NCI-H2029 treated with DMSO at 0.1 percent for 48 hours (cell line): ENCODE measurements around the gene TIAL1.
"Not testable (repeated sequence)": the region's sequence is repeated elsewhere in the genome, so short reads cannot be mapped to it uniquely, and the experiment has no call there.

Experiments used
- DNase-seq: peaks from one replicate; lab custom pipeline; 2025; lab: John Stamatoyannopoulos, UW

The TIAL1 gene

DNA sequence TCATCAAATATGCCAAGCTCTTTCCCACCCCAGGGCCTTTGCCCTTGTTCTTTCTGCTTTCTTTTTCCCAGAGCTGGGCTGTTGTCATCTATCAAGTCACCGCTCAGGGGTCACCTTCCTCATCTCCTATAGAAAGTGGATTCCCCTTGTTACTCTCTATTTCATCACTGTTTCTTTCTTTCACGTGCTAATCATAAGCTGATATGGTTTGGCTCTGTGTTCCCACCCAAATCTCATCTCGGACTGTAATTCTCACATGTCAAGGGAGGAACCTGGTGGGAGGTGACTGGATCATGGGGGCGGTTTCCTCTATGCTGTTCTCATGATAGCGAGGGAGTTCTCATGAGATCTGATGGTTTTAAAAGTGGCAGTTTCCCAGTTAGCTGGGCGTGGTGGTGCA lies 17.0 kb upstream of the TIAL1 start:
- no peak for DNase-seq

DNA sequence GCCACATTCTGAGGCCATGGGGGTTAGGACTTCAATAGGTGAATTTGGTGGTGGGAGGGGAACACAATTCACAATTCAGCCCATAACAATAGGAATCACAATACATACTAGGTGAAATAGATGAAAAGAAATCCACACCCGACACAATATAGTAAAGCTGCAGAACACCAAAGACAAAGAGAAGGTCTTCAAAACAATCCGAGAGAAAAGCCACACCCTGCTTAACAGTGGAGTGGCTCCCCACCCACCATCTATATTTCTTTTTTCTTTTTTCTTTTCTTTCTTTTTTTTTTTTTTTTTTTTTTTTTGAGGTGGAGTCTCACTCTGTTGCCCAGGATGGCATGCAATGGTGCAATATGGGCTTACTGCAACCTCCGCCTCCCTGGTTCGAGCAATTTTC lies 14.7 kb upstream of the TIAL1 start:
- no peak for DNase-seq

DNA sequence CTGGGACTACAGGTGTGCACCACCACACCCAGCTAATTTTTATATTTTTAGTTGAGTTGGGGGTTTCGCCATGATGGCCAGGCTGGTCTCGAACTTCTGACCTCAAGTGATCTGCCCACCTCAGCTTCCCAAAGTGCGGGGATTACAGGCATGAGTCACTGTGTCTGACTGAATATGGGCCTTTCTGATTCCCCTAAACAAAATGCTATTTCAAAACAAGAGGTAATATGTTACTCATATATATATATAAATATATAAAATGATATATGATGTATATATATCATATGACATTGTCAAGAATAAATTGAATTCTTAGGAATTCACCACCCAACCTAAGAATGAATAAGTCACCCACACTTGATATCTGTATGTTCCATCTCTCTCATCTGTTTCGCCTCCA lies 12.8 kb upstream of the TIAL1 start:
- DNase-seq: no peak

DNA sequence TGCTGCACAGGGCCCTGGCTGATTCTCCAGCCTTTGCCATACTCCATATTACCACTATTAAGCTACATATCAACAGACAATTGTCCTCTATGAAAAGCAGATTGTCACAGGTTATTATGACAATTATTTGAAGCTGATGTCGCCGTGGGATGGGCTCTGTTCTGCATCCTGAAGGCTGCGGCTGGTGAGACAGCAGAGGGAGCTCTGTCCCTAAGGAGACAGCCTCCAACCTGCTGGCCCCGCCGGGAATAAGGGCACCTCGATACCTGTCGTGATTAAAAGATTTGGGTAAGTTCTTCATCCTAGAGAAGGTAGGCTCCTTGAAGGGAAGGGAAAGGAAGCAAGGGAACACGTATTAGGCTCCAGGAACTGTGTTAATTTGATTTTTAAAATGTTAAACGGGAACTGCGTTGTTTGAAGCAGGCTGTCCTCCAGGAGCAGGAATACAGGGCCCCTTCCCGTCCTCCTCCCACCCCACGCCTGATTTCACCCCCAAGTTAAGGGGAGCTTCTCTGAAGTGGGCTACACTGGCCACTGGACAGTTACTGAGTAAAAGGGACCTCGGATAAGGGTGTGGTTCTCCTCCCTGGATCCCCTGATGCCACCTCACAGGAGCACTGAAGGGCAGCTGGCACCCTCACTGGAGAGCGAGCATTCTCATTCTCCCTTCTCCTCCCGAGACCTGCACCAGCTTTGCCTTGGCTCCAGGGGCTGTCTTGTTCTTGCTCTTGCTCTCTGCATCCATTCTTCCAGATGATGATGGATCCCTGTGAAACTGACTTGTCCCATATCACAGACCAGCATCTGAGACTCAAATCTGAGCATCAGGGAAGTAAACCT lies 11.8 kb upstream of the TIAL1 start:
- DNase-seq: no peak

DNA sequence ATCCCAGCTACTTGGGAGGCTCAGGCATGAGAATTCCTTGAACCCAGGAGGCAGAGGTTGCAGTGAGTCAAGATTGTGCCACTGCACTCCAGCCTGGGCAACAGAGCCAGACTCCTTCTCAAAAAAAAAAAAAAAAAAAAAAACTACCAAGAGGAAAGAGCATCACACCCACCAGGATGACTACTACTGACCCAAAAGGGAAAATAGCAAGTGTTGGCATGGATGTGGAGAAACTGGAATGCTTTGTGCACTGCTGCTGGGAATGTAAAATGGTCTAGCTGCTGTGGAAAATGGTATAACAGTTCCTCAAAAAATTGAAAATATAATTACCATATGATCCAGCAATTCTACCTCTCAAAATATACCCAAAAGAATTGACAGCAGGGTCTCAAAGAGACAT lies 7.7 kb upstream of the TIAL1 start:
- DNase-seq: no peak

DNA sequence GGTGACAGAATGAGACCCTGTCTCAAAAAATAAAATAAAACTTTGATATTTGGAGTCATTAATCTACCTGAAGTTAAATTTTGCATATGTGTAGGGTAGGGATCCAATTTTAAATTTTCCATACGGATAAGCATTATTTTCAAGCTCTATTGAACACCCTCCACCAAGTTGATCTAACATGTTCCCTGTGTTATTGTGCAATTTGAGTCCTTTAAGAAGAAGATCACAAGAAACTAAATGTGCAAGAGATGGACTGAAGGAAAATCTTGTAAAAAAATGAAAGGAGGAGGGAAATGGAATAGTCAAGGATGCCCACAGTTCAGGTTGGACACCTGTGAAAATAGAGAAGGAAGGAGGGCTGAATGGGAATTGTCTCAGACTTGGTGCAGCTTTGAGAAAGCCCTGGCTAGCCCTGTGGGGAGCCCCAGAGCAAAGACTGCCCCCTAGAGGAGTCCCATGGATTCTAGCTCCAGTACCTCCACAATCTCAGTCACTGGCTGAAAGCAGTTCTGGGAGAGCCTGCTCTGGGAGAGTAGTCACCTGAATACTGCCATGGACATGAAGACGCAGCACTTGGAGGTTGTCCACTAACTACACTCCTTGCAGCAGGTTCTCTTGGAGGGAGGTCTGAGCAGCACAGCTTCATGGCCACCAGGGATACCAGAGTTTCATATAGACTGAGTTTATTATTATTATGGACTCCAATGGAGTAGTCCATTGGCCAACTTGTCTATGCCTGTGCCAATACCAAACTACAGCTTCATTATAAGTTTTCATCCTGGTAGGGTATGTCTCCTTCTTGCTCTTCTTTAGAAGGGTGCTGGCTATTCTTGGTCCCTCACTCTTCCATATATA lies 5.7 kb upstream of the TIAL1 start:
- DNase-seq: no peak

DNA sequence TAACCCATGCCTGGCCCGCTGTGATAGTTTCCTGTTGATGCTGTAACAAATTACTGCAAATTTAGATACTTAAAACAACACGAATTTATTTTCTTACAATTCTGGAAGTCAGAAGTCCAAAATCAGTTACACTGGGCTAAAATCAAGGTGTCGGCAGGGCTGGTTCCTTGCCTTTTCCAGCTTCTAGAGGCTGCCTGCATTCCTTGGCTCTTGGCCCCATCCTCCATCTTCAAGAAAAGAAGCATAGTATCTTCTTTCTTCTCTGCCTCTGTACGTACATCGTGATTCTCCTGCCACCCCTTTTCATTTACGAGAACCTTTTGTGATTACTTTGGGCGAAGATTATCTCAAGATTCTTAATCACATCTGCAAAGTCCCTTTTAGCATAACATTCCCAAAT lies 1.6 kb upstream of the TIAL1 start:
- no peak for DNase-seq

DNA sequence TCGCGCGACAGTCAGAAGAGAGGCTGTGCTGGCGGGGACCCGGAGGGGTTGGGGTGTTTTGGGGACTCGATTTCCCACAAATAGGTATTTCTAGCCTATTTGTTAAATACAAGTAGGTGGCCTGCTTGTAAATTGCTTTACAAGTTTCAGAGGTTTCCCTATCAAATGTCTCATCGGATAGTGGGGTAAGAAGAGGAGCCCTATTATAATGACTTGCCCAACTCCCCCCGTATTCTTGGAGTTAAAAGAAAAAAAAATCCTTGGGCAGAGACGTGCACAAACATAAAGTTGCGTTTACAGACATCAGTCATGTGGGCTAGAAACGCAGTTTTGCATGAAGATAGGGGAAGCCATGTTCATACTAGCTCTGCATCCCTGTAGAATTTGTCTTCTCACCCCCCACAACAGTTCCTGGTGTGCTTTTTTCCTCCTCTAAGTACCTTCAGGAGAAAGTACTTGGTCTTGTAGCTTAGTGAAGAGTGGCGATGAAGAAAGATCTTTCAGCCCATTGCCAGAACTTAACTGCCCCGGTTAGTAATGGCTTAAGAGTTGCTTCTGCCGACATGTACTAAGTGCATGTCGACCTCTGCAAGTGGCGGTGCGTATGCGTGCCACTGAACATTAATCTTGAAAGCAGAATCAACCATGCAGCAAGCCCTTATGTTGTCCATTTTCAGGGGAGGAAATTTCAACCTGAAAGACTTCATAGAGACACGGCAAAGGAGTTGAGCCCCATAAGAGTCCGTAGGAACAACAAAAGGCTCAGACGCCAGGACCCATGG lies 832 bp upstream of the TIAL1 start:
- no peak for DNase-seq

DNA sequence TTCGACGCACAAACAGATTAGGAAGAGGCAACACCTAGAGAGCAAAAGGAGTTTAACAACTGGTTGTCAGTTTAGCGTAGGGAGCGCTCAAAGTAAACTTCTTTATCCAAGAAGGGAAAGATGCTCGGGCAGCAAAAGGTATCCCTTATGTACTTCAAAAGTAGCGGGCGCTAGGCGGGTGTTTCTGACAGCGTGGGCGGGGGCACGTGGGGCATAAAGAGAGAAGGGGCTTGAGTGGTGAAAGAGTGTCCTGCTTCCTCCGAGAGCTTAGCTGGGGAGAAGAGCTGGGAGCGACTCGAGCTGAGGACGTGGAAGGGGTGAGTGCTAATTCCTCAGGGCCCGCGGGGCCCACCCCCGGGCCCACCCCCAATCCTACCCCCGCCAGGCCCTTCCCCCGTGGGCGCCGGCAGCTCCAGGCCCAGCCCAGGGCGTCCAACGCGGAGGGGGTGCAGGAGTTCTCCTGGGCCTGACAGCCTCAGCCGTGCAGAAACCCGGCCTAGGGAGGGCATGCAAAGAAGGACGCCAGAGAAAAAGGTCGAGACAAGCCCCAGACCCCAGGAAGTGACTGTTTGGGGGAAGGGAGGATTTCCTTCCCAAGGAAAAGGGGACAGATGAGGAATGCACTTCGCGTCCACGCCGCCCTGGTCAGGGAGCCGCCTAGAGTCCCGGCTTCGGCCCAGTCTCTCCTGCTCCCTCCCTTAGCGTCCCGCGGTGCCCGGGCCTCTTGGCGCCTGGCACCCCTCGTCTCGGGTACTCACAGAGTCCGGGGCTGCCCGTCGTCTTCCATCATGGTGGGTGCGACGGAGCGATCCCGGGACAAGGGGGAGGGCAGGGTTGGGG lies 868 bp downstream of the TIAL1 start:
- DNase-seq: no peak

DNA sequence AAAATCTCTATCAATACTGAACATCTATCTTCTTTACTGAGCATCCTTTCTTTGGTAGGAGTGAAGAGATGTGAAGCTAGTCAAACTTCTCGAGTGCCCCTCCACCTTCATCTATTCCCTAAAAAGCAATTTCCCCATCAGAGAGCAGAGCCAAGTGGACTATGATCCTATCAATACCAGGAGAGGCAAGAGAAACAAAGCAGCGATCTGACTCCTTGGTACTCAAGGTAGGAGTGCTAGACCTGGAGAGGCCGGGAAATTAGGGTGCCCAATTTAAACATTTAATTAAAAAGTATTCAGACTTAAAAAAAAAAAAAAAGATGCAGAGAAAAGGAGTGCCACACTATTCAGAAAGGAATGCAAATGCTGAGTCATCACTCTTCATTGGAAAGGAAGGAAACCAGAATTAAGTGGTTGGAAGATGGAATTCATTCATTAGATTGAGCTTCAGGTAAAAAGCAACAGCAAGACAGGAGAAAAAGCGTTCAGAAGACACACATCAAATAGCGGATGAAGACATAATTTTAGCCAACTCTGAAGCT lies 1.6 kb downstream of the TIAL1 start:
- no peak for DNase-seq

DNA sequence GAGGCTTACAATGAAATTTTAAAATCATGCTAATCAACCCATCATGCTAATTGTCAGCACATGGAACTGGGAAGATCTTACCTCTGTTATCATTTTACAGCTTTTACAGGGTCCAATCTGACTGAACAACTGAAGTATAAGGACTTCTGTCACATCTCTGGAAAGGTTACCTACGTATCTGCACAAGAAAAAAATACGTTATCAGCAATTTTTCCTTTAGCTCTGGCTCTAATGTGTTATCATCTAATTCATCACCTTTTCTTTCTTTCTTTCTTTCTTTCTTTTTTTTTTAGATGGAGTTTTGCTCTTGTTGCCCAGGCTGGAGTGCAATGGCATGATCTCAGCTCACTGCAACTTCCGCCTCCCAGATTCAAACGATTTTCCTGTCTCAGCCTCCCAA lies 8.7 kb downstream of the TIAL1 start:
- no peak for DNase-seq

DNA sequence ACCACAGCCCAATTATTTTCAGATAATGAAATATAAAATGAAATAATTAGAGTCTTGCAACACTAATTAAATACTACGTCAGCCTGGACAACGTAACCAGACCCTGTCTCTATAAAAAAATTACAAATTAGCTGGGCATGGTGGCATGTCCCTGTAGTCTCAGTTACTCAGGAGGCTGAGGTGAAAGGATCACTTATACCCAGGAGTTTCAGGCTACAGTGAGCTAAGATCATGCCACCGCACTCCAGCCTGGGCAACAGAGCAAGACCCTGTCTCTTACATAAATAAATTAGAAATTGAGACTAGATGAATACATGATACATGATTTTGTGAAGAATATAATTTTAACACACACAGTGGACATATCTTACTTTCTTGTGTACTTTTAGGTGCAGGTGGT lies 18.4 kb downstream of the TIAL1 start:
- no peak for DNase-seq

DNA sequence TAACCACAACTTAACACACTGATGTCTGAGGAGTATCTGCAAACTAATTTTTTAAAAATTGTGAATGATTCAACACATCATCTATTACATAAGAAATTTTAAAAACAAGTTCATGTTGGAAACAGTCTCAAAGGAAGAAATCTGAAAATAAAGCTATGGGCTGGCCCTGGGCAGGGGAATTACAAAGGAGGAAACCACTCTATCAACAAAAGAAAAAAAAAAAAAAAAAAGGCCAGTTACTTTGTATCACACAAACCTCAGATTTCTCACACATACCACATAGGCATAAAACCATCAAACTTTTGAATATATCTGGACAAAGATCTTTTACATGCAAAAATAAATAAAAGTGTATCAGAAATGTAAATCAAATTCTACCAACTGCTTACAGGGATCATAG lies 20.8 kb downstream of the TIAL1 start:
- no peak for DNase-seq

DNA sequence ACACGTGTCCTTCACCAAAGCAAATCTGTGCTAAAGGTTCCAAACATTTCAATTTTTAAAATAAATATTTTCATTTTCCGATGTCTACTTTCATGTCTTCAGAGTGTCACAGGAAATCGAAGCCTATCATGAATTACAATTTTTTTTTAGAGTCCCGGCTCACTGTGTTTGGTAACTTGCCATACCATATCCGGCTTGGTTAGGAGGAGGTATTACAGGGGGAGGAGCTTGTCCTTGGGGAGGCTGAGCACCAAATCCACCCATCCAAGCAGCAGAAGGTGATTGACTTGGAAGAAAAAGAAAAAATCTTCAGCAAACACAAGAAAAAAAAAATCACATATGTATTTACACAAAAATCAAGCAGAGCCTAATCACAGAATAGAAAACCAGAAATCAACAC lies 21.3 kb downstream of the TIAL1 start:
- no peak for DNase-seq

DNA sequence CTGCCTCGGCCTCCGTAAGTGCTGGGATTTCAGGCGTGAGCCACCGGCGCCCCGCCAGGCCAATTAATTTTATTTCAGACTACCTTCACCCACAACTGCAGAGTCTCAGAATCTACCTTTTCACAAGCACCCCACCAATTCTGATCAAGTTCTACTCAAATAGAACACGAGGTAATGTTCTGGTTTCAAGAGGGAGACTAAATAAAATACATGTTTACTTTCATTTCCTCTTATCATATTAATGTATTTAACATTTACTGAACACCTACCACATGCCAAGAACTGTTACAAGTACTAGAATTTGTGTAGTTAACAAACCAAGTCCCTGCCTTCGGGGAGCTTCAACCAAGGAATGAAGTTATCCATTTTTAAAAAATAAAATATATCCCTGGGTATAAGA lies 28.8 kb downstream of the TIAL1 start:
- no peak for DNase-seq

DNA sequence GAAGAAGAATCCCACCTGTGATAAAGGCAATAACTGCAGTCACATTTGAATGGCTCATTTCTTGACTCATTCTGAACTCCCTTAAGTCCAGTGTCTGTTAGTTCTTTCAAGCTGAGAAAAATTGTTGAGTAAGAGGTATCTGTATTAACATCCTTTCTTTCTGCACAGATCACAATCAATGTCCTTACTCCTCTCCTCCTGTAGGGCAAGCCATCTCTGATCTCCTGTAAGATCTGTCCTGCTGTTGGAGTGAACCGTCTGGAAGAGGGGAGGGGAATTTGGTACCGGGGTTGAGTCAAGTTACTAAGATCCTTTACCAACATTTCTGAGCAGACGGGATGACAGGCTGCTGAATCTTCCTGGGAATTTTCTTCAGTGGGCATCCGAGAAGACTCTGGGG lies 34.7 kb downstream of the TIAL1 start:
- no peak for DNase-seq

DNA sequence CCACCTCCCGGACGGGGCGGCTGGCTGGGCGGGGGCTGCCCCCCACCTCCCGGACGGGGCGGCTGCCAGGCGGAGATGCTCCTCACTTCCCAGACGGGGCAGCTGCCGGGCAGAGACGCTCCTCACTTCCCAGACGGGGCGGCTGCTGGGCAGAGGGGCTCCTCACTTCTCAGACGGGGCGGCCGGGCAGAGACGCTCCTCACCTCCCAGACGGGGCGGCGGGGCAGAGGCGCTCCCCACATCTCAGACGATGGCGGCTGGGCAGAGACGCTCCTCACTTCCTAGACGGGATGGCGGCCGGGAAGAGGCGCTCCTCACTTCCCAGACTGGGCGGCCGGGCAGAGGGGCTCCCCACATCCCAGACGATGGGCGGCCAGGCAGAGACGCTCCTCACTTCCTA lies 37.3 kb downstream of the TIAL1 start:
- not testable (repeated sequence) for DNase-seq

DNA sequence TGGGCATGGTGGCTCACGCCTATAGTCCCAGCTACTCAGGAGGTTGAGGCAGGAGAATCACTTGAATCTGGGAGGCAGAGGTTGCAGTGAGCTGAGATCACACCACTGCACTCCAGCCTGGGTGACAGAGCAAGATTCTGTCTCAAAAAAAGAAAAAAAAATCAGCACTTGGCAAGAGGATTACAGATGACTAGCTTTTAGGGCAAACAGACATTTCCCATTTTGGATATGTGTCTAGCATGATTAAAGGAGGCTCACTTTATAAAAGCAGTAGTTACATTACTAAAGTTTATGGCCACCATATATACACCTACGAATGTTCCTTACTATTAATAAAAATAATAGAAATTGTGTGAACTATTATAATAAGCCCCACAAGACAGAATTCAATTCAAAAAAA lies 40.7 kb downstream of the TIAL1 start:
- not testable (repeated sequence) for DNase-seq

DNA sequence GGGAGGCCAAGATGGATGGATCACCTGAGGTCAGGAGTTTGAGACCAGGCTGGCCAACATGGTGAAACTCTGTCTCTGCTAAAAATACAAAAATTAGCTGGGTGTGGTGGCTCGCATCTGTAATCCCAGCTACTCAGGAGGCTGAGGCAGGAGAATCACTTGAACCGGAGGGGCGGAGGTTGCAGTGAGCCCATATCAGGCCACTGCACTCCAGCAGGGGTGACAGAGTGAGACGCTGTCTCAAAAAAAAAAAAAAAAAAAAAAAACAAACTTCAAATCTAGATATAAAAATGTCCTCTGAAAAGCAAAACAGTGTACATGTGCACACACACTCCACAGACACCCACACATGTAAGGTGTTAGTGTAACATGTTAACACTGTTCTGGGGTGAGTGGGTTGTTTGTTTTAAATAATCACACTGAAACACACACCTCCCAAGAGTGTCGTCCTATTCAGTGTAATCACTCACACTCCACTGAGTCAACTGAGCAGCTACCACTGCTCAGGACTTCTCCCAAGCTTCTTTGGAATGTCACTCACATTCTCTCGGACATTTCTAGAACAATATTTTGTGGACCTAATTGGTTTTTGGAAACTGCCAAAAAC lies 41.5 kb downstream of the TIAL1 start:
- no peak for DNase-seq

DNA sequence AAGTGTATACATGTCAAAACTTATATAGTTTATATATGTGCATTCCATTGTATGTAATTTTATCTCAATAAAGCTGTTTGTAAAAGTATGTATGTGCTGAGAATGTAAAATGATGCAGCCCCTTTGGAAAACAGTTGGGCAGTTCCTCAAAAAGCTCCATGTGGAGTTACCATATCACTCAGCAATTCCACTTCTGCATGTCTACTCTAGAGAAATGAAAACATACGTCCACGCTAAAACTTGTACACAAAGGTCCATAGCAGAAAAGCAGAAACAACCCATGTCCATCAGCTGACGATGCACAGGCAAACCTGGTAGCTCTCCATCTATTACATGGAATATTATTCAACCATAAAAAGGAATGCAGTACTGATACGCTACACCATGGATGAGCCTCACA lies 45.9 kb downstream of the TIAL1 start:
- DNase-seq: no peak
